Measurements from ENCODE around the gene BTNL2.
A peak's percentile ranks its signal among the peaks of the same experiment; 100 is the strongest.

The BTNL2 gene

GRCh38 chr6:32397252-32397920, 9.6 kb downstream of the BTNL2 start:
- no peak for ATAC-seq (ENCODE audit: low read depth)
- Histone ChIP-seq H3K9me3 (ENCODE audit: severe bottlenecking) (no peaks in the 10 kb centered on the region), H3K27me3 (ENCODE audit: insufficient read depth, poor library complexity, severe bottlenecking) (peaks cover 4% of the 10 kb centered on the region), H3K27ac (ENCODE audit: poor library complexity, severe bottlenecking) (no peak overlapping the region), H3K36me3 (ENCODE audit: low read depth) (no peaks in the 10 kb centered on the region), H3K4me3 (ENCODE audit: severe bottlenecking) (no peak overlapping the region), H3K4me1 (ENCODE audit: insufficient read depth, poor library complexity, severe bottlenecking) (no peaks in the 10 kb centered on the region)
- no peak for TF ChIP-seq CTCF (IDR thresholded peaks at IDR 0.05; ENCODE audit: poor library complexity, severe bottlenecking)
- DNase-seq (ENCODE audit: low spot score): no peak

- Histone ChIP-seq H3K9me3 (ENCODE audit: severe bottlenecking) (no peaks in the 10 kb centered on the region), H3K27ac (ENCODE audit: poor library complexity, severe bottlenecking) (no peak overlapping the region), H3K36me3 (ENCODE audit: low read depth) (no peaks in the 10 kb centered on the region), H3K27me3 (ENCODE audit: insufficient read depth, poor library complexity, severe bottlenecking) (no peaks in the 10 kb centered on the region), H3K4me1 (ENCODE audit: insufficient read depth, poor library complexity, severe bottlenecking) (no peaks in the 10 kb centered on the region), H3K4me3 (ENCODE audit: severe bottlenecking) (no peak overlapping the region)
- no peak for ATAC-seq (ENCODE audit: low read depth)
- no peak for DNase-seq (ENCODE audit: low spot score)
- TF ChIP-seq CTCF (IDR thresholded peaks at IDR 0.05; ENCODE audit: poor library complexity, severe bottlenecking): no peak
Measured at GRCh38 chr6:32396028-32396427, 11.0 kb downstream of the BTNL2 start.

GRCh38 chr6:32393665-32394420, 13.1 kb downstream of the BTNL2 start:
- H3K27ac ChIP-seq (ENCODE audit: poor library complexity, severe bottlenecking): no peak overlapping the region
- no peaks in the 10 kb centered on the region for H3K36me3 ChIP-seq (ENCODE audit: low read depth)
- H3K4me1 ChIP-seq (ENCODE audit: insufficient read depth, poor library complexity, severe bottlenecking): no peaks in the 10 kb centered on the region
- H3K4me3 ChIP-seq (ENCODE audit: severe bottlenecking): no peak overlapping the region
- peaks cover 3% of the 10 kb centered on the region for H3K27me3 ChIP-seq (ENCODE audit: insufficient read depth, poor library complexity, severe bottlenecking)
- DNase-seq (ENCODE audit: low spot score) (no peak), ATAC-seq (ENCODE audit: low read depth) (peak; percentile 48)
- TF ChIP-seq CTCF (IDR thresholded peaks at IDR 0.05; ENCODE audit: poor library complexity, severe bottlenecking): peak; percentile 17
- H3K9me3 ChIP-seq (ENCODE audit: severe bottlenecking): no peaks in the 10 kb centered on the region

- no peak for TF ChIP-seq CTCF (IDR thresholded peaks at IDR 0.05; ENCODE audit: poor library complexity, severe bottlenecking)
- Histone ChIP-seq H3K36me3 (ENCODE audit: low read depth) (no peaks in the 10 kb centered on the region), H3K27ac (ENCODE audit: poor library complexity, severe bottlenecking) (no peak overlapping the region), H3K27me3 (ENCODE audit: insufficient read depth, poor library complexity, severe bottlenecking) (peaks cover 3% of the 10 kb centered on the region), H3K9me3 (ENCODE audit: severe bottlenecking) (no peaks in the 10 kb centered on the region), H3K4me3 (ENCODE audit: severe bottlenecking) (no peak overlapping the region), H3K4me1 (ENCODE audit: insufficient read depth, poor library complexity, severe bottlenecking) (no peaks in the 10 kb centered on the region)
- DNase-seq (ENCODE audit: low spot score) (no peak), ATAC-seq (ENCODE audit: low read depth) (no peak)
Measured at GRCh38 chr6:32391505-32391904, 15.5 kb downstream of the BTNL2 start.

All from RWPE2 (cell line).